Measurements from ENCODE around the gene ADAT2.

Gene ADAT2

DNA sequence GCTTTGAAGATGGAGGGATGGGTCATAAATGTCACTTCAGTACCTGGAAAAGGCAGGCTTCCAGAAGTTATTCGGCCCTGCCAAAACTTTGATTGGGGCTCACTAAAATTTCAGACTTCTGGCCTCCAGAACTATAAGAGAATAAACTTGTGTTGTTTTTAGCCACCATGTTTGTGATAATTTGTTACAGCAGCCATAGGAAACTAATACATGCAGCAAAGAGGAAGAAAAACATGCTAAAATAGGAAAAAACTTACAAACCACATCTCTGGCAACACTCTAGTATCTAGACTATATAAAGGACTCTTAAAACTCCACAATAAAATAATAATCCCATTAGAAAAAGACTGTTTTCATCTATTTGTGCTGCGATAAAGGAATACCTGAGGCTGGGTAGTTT, 9.5 kb downstream of the ADAT2 start:
- DNase-seq = no peak

- no peak for DNase-seq
Measured at GRCh38 chr6:143432588-143432987, 17.9 kb downstream of the ADAT2 start.

DNA sequence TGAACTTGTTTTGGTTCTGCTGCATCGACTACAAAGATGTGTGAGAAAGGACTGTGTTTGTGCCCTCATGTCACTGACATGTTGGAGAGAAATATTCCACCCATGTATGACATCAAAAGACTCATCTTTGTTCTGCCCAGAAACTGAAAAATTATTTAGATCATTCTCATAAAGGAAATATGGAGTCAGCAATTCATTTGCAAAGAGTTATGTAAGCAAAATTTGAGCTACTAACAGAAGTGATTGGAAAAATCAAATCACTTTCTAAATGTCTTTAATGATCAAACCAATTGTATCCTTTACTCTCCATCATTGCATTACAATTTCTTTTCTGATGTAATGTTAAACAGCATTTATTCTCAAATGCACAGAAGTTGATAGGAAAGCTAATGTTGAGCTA, 19.3 kb downstream of the ADAT2 start:
- DNase-seq = no peak

GRCh38 chr6:143429970-143430369, 20.5 kb downstream of the ADAT2 start:
- DNase-seq = no peak

DNA sequence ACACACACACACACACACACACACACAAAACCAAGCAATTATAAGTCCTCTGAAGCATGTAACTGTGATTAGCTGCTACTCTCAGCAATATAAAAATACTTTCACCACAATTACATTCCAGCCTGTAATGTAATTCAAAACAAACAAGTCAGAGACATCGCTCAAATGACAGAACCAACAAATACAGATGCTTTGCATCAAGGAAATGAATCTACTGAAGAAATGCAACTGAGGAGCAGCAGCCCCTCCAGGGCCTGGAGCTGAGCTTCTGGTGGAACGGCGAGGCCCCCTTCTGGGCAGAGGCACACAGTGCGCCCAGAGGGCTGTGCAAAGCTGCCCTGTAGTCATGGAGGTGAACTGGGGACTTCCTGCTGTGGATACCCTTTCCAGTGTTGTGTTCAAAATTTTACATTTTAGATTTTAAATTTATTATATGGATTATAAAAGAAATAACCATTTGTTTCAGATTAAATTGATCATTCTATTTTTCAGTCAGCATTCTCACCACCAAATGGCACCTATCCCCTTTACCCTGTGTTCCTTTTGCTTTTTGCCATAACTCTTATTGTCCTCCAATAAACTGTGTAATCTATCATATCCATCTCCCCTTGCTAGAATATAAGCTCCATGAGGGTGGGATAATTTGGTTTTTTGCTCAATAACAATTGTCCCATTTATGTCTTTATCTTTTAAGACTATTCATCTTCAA, 23.2 kb downstream of the ADAT2 start:
- DNase-seq = peak; percentile 65 to 69

- no peak for DNase-seq
Measured at GRCh38 chr6:143426026-143426425, 24.5 kb downstream of the ADAT2 start.

- DNase-seq = no peak
Measured at GRCh38 chr6:143419526-143419925, 31.0 kb downstream of the ADAT2 start.

DNA sequence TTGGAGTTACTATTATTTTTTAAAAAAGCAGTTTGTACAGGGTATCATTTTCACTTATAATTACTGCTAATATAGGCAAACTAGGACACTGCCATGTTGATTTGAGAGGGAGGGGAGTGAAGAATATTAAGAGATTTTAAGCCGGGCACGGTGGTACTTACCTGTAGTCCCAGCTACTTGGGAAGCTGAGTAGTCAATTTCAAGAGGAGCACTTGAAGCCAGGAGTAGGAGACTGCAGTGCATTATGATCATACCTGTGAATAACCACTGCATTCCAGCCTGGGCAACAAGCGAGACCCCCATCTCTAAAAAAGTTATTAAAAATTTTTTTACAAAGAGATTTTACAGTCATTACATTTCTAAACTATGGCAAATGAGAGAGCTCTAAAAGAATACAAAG, 35.7 kb downstream of the ADAT2 start:
- no peak for DNase-seq

- no peak for DNase-seq
Measured at GRCh38 chr6:143410859-143411270, 39.6 kb downstream of the ADAT2 start.

- no peak for DNase-seq
Measured at GRCh38 chr6:143408787-143409162, 41.7 kb downstream of the ADAT2 start.

DNA sequence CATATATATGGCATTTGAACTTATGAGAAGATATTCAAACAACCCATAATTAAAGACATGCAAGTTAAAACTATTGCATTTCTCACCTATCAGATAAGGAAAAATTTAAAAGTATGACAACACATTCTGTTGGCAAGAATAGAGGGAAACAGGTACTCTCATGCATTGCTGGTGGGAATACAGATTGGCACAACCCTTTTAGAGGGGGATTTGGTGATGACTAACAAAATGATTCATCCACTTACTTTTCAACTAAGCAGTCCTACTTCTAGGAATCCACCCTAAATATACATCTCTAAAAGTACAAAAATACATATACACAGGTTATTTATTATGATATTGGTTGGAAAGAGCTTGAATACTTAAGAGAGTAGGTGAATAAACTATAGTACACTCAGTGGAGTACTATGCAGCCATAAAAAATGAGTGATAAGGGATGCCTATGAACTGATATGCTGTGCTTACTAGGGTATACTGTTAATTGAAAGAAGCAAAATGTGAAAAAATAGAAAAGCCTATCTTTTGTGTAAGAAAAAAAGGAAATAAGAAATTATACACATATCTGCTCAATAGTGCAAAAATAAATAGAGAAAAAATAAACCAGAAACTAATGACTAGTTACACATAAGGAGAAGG, 42.2 kb downstream of the ADAT2 start:
- DNase-seq = no peak

DNA sequence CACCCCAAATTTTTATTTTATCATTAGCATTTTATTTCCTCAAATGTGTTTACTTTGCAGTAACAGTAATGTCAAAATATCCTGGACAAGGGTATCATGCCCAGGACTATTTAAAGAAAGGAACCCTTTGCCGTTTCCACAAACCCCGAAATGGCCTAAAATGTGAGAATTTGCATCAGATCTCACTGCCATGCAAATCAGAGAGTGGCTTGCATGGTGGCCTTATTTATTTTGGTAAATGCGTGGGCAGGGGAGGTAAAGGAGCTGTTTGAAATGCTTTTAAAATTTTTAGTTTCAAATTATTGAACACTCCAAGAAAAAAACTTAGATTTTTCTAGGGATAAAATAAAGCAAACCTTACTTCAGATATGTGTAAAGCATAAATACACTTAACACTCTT, 43.8 kb downstream of the ADAT2 start:
- DNase-seq = no peak

DNA sequence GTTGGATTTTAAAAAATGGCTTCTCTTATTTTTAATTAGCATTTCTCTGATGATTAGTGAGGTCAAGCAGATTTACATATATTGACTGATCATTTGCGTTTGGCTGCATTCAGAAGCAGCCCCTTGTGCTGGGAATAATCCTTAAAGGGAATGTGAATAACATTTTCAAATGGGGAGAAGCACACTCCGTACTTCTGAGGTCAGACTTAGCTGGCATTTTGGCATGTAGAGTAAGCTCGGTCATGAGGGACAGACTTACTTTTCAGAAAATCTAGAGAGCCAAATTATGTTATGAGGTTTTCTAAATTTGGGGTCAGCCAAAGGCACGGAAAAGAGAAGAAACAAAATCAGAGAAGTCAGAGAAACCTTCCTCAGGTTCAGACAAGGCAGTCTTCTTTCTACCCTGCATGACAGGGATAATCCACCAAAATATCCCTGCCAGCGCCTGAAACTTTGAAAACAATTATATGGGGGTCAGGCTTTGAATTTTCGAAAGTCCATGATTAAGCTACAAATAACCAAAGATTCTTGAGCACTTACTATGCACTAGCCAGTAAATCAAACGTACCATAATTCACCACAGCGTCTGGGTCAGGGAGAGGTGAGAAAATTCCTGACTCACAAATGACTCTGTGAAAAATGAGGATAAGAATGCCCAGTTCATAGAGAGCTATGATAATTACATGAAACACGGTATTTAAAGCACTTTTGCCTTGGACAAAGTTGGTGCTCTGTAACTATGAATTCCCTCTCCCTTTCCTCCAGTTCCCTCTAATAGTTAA, 44.9 kb downstream of the ADAT2 start:
- DNase-seq = no peak

- no peak for DNase-seq
Measured at GRCh38 chr6:143402721-143403336, 47.7 kb downstream of the ADAT2 start.

GRCh38 chr6:143401636-143402370, 48.7 kb downstream of the ADAT2 start:
- no peak for DNase-seq

- no peak for DNase-seq
Measured at GRCh38 chr6:143401068-143401446, 49.4 kb downstream of the ADAT2 start.

DNA sequence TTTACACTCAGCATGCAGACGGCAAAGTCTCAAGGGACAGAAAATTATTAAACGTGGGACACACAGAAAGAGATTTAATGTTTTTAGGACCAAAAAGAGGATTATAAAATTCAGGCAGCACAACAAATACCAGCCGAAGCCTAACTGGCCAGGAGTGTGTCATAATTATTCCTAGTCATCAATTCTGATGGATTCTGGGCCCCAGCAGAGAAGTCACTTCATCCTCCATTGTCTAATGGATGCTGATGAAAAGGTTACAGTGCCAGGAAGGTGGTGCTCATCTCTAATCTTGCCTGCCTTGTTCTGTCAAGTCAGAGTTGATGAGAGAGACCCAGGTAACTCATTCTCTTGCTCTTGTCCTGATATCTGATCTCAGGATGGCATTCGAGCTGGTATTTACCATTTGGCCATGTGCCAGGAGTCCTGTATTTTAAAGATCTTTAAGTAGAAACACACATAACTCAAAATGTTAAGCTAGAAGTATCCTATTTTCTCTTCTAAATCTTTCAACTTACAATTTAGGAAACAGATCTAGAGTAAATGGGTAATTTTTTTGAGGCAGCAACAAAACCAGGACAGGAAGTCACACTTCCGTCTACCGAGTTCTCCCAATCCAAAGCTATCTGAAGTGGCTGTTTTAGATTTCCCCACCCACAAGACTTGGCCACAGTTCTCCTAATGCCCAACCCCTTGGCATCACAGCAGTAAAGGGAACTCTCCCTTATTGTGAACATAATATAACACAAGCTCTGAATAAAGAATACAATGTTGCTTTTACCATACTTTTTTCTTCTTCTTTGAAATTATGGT, 50.0 kb downstream of the ADAT2 start:
- DNase-seq = no peak

GRCh38 chr6:143399775-143400174, 50.7 kb downstream of the ADAT2 start:
- no peak for DNase-seq

GRCh38 chr6:143399176-143399575, 51.3 kb downstream of the ADAT2 start:
- DNase-seq = no peak

DNA sequence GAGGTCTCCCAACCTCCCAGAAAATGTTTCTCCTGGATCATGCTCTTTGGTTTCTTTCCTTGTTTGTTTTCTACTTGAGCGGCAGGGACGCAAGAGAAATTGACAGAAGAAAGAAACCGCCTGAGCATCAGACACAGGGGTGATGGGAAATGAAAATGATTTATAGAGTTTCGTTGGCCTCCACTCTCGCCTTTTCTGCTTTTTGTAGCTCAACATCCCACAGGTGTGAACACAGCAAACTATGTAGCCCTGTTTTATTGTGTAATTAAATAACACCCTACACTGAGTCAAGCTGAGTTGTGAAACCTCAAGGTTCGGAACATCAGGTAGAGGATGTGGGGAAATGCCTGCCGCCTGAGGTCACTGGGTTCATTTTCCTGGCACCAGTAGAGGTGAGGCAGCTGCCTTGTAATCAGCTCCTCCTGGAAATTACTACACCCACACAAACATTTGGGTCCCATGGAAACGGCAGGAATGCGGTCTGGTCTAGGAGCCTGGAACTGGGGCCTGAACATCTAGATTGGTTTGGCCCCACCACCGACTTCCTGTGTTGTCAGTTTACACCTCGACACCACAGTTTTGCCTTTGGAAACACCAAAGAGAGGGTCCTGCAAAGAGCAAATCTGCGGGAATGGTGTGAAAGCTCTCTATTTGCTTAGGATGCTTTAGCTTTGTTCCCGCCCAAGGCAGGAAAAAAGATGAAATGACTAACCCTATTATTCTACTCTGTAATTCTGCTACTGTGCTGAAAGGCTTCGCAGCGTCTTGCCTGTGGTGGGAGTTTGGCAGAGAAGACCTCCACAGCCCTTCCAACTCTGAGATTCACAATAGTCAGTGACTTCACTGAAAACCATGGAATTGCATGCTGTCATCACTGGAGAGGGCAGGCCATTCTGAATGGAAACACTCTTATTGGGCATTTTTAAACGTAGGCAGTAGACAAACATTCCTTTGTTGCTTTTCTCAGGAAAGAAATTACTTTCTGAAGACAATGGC, 53.0 kb downstream of the ADAT2 start:
- no peak for DNase-seq

All from activated CD4-positive, alpha-beta T cell treated with anti-CD3 and anti-CD28 coated beads, Interleukin-2, amount 50 U/mL, for 4 hours (primary cell).